HFF-Myc (cell line): Measurements from ENCODE around the gene ATP5ME.

ENCODE experiments used
- DNase-seq: peaks from one replicate; pipeline ENCODE4 v3.0.0-alpha.2; 2011; ENCODE audit warnings: low read depth; ENCODE audit errors: extremely low read depth
- H3K4me3 ChIP-seq: replicated peaks from 2 replicates; pipeline ENCODE4 v1.5.1; 2011; ENCODE audit warnings: low read depth, mild to moderate bottlenecking, control low read depth, low read length
- TF ChIP-seq, protein P1 (sequence below): IDR thresholded peaks from 2 replicates; pipeline ENCODE4 v1.5.1; 2012; ENCODE audit warnings: mild to moderate bottlenecking, low read depth, low read length, control low read depth; ENCODE audit errors: missing control alignments

The ATP5ME gene

DNA sequence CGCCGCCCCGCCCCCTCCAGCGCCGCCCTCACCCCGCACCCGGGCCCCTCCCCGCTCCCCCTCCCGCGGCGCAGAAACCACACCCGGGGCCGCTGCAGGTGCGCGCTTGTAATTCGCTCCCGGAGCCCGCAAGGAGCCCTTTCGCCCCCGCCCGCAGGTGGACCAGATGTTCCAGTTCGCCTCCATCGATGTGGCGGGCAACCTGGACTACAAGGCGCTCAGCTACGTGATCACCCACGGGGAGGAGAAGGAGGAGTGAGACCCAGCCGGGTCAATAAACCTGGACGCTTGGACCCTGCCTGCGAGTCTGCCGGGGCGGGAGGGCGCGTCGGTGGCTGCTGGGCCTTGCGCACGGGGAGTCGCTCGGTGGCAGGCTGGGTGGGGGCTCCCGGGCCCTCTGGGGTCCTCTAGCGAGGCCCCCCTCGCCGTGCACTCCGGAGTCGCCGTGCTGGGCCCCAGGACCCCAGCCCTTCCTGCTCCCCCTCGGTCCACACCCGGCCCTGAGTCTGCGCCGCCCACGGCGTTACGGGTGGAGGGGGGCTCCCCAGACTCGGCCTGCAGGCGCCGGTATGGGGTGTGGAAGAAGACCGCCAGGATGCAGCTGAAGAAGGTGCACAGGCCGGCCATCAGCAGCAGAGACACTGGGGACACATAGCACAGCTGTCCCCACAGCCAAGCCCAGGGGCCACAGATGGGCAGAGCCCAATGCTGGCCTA is 7.8 kb upstream of the ATP5ME start:
- TF ChIP-seq, protein P1, sequence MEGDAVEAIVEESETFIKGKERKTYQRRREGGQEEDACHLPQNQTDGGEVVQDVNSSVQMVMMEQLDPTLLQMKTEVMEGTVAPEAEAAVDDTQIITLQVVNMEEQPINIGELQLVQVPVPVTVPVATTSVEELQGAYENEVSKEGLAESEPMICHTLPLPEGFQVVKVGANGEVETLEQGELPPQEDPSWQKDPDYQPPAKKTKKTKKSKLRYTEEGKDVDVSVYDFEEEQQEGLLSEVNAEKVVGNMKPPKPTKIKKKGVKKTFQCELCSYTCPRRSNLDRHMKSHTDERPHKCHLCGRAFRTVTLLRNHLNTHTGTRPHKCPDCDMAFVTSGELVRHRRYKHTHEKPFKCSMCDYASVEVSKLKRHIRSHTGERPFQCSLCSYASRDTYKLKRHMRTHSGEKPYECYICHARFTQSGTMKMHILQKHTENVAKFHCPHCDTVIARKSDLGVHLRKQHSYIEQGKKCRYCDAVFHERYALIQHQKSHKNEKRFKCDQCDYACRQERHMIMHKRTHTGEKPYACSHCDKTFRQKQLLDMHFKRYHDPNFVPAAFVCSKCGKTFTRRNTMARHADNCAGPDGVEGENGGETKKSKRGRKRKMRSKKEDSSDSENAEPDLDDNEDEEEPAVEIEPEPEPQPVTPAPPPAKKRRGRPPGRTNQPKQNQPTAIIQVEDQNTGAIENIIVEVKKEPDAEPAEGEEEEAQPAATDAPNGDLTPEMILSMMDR, result no peak
- DNase-seq, result no peak
- no peak overlapping the region for H3K4me3 ChIP-seq

DNA sequence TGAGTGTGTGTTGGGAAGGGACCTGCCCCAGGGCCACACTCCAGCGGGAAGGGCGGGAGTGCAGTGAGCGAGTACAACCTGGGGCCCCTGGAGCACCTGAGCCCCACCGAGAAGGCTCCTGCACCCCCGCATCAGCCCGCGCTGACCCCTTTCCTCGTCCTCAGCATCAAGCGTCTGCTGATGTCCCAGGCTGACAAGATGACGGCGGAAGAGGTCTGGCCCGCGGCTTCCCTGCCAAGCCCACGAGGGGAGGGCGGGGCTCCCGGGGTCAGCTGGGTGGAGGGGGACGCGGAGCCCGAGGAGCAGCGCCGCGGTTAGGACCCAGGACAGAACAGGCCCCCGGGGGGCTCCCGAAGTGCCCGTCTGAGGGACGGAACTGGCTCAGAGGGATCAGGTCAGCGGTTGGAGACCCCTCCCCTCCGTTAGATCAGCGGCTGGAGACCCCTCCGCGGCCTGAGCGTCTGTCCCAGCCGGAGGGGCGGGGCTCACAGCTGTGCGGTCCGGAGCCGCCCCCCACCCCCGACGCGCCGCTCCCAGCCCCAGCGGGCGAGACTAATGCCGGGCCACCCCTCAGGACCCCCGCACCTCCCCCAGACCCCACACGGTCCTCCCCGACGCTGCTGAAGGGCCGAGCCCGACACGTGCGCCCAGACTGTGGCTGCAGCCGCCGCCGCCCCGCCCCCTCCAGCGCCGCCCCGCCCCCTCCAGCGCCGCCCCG is 7.0 kb upstream of the ATP5ME start:
- TF ChIP-seq, protein P1, result no peak
- no peak for DNase-seq
- H3K4me3 ChIP-seq, result peak overlapping the region; percentile 41

DNA sequence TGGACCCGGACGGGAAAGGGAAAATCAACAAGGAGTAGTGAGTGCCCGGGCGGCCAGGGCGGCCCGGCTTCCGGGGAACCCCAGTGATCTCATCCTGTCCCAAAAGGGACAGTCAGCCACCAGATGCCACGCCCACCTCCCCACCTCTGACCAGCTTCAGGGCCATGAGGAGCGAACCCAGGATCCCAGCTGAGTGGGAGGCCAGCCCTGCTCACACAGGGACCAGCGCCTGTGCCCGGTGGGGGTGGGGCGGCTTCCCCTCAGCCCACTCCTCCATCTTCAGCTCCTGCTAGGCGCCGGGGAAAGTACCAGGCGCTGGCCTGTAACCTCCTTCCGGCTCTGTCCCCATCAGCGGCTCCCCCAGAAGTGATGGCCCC is 6.5 kb upstream of the ATP5ME start:
- TF ChIP-seq, protein P1, result no peak
- peak overlapping the region; percentile 41; the same call in 1 of the 2 replicates for H3K4me3 ChIP-seq
- no peak for DNase-seq

DNA sequence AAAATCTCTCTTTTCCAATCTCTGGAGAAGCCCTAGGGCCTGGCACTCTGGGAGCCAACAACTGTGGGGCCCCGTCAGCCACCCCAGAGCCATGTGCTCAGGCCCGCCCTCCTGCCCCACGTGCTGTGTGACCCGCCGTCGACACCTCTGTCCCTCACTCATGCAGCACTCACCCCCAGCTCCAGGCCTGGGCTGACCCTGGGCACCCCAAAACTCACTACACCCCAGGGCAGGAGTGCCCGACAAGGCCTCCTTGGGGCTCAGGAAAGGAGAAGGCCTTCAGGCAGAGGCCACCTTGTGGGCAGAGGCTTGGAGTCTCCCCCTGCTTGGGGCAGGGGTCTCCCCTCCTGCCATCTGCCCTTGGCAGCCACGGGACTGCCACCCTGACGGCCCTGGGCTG is 6.0 kb upstream of the ATP5ME start:
- DNase-seq, result no peak
- TF ChIP-seq, protein P1, result no peak
- no peak overlapping the region for H3K4me3 ChIP-seq

DNA sequence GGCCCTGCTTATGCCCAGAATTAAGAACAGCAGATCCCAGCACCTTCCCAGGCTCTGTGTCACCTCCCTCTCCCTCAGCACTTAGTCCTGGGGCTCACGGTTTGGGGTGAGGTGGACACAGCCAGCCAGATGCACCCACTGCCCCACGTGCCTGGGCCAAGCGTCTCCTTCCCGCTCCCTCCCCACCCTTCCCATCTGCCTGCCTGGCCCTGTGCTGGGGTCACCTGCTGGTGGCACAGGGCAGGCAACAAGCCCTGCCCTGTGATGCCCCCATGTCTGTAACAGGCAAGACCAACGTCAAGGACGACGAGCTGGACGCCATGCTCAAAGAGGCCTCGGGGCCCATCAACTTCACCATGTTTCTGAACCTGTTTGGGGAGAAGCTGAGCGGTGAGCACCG is 5.6 kb upstream of the ATP5ME start:
- TF ChIP-seq, protein P1, result no peak
- no peak overlapping the region for H3K4me3 ChIP-seq
- no peak for DNase-seq

DNA sequence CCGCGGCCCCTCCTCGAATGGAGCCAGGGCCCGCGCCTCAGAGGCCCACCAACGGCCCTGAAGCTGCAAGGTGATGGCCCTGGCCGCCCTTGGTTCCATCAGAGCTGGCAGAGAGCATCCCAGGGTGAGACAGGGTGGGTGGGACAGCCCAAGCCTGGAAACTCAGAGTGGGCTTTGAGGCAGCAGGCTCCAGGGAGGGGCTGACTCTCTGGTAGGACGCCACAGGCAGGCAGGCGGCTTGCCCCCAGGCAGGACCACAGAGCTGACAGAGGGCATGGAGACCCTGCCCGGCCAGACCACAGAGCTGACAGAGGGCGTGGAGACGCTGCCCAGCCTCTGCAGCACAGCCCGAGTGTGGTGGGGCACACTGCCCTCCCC is 5.0 kb upstream of the ATP5ME start:
- DNase-seq, result no peak
- TF ChIP-seq, protein P1, result no peak
- H3K4me3 ChIP-seq, result no peak overlapping the region
